CD4-positive, alpha-beta T cell treated with Interleukin-17A for 4 hours (primary cell): ENCODE results near the gene LPP.

ENCODE experiments used
- DNase-seq: peaks from one replicate; pipeline ENCODE4 v3.0.0-alpha.2; 2020; ENCODE audit warnings: mixed read lengths

LPP gene

DNA sequence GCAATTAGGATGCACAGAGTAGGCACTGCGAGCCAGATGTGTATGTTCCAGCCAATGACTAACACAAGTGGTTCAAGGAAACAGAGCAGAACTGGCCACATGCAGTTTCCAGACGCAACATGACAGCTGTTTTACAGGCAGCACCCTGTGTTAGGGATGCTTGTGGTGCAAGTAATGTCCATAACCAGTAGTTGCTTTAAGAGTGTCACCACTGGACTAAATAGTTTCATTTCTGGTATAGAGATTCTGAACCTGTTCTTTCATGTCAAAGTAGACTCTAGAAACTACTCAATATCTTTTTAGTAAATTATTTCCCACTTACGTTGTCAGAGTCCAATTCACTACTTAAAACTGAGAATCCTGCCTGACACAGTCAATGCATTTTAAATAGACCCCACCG, 14.5 kb upstream of the LPP start:
- DNase-seq, result no peak

GRCh38 chr3:188146219-188146618, 7.7 kb upstream of the LPP start:
- DNase-seq, result no peak

DNA sequence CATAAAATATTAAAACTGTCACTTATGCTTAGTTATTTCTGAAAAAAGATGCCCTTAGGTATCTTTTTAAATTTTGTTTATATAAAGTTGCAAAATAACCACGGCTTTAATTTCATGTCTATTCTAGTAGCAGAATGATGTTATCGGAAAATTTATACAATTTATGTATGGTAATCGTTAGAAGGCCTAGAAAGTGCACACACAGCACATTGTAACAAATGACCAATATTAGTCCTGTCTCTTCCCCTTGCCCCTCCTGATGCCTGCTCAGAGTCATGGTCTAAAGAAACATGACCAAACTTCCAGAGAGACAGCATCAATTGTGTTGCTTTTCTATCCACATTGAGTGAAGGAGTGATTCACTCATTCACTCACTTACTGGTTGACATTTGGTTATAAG, 6.2 kb upstream of the LPP start:
- no peak for DNase-seq

GRCh38 chr3:188148318-188148717, 5.6 kb upstream of the LPP start:
- peak; percentile 21 for DNase-seq

DNA sequence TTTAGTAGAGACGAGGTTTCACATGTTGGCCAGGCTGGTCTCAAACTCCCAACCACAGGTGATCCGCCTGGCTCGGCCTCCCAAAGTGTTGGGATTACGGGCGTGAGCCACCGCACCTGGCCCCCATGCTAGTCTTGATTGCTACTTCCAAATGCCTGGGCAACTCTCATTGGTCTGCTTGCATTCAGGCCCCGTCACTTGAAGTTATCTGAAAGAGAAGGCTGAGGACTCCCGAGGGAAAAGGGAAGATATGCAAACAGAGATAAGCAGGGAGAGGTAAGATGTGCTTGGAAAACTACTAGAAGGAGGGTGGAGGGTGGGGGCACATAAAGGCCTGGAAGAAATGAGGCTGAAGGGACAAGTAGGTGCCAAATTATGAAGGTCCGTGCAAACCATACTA, 4.4 kb upstream of the LPP start:
- DNase-seq, result no peak

- DNase-seq, result no peak
Measured at GRCh38 chr3:188150982-188151381, 3.0 kb upstream of the LPP start.

DNA sequence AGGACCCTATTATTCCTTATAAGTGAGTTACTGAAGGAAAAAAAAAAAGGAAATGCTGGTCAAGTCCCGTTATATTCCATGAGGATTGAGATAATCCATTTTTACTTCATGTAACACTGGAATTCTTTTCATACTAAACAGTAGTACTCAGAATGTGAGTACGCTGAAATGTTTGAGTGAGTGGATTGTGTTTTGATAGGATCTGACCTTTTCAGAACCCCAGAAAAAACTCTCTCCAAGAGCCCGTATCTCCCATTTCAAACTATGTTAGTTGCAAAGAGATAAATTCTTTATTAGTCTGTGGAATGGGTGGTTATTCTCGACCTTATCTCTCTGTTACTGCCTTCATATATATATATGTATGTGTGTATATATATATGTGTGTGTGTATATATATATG, 2.5 kb upstream of the LPP start:
- no peak for DNase-seq

GRCh38 chr3:188152660-188153436, 1.1 kb upstream of the LPP start:
- DNase-seq, result peak; percentile 18

- DNase-seq, result peak; percentile 70
Measured at GRCh38 chr3:188153437-188154013, 432 bp upstream of the LPP start.

DNA sequence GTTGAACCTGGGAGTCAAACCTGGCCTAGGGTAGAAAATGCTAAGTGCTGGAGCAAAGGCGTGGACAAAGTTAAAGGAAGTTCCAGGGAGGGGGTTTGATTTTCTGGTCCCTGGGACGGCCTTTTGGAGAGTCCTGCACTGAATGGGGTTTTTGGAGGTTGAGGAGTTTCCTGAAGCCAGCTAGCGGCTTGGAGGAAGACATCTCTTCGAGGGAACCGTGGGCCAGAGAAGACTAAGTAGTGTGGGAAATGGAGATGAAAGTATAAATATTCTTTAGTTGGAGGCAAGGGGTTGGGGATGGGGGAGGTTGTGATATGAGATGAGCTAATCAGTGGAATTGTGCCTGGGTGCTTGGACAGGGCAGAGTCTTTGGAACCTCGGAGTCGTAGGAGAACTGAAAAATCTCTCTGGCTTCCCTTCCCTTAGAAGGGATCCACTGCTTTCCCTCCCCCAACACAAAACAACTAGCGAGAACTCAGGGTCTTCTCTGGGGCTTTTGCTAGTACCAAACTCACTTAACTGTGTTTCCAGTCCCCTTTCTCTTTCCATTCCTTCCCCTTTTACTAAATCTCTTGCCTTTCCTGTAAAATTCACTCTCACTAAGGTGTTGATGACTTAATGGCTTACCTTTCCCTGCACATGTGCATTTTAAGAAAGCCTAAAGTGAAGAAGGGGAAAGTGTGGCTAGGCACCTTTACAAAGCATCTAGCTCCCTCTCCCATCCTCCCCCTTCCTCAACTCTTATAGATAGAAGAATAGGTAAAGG, 1.0 kb downstream of the LPP start:
- no peak for DNase-seq

DNA sequence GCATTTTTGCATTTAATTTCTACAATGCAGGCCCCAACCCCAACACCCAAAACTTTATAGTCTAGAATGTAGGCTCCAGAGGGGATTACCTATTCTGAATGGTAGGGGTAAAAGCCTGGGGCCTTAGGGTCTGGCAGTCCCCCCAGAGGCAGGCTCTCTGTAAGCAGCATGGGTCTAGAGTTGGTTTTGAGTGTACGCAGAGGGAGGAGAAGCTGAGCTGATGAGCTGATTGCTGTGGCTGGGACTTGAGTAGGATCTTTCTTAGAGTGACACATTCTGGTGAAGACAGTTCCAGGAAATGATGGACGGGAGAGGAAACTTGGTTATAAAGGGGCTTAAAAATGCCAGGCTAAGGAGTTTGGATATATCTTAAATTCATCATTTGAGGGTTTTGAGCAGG, 2.1 kb downstream of the LPP start:
- DNase-seq, result no peak

- DNase-seq, result no peak
Measured at GRCh38 chr3:188157407-188157806, 3.5 kb downstream of the LPP start.

GRCh38 chr3:188157971-188158370, 4.0 kb downstream of the LPP start:
- no peak for DNase-seq

GRCh38 chr3:188158731-188159310, 4.9 kb downstream of the LPP start:
- DNase-seq, result no peak

- DNase-seq, result no peak
Measured at GRCh38 chr3:188160751-188161150, 6.8 kb downstream of the LPP start.

DNA sequence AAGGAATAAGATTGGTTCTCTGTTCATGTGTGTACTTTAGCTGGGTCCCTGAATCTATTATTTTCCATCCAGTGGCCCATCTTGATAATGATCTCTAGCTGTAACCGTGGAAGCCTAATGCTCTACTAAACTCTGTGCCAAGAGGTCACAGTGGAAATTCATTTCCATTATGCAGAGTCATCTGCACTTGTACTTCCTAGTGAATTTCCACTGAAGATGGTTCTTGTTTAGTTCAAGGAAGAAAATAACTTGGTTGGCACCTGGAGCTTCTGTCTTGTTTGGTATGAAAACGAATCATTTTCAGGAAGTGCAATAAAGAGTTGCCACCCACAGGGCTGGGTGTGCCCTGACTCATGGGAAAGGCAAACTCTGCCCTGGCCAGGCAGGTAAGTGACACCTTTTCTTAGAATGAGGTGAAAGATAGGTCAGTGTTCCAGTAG, 10.3 kb downstream of the LPP start:
- DNase-seq, result peak; percentile 43

- DNase-seq, result no peak
Measured at GRCh38 chr3:188165596-188165995, 11.6 kb downstream of the LPP start.

- no peak for DNase-seq
Measured at GRCh38 chr3:188166441-188166840, 12.5 kb downstream of the LPP start.

- DNase-seq, result no peak
Measured at GRCh38 chr3:188168186-188168585, 14.2 kb downstream of the LPP start.

DNA sequence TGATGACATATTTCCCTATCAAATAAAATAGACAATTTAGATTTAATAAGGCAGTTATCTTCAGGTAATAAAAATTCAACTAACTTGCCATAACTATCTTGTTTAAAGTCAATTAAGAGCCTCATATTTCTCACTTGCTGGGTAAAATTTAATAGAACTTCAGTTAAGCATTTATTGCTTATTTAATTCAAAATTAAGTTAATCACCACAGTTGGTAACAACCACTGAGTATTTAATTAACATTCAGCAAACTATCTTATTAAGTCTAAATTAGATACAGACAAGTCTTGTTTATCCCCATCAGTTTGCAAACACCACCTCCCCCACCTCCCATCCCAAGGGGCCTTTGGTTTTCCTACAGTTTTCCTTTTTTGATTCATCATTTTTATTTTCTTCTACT, 14.7 kb downstream of the LPP start:
- no peak for DNase-seq

- no peak for DNase-seq
Measured at GRCh38 chr3:188169830-188170455, 16.0 kb downstream of the LPP start.

- peak; percentile 69 for DNase-seq
Measured at GRCh38 chr3:188170461-188171459, 16.8 kb downstream of the LPP start.
